ENCODE data around the gene SERPINA12. TPM values are rescaled to one million over a fixed set of nuclear protein-coding genes. Genes with fewer than 3 reads are reported as not detected.

The SERPINA12 gene
- total RNA-seq, 1 experiment from 2014 or later = not detected

GRCh38 chr14:94441130-94441529, 68.1 kb downstream of the SERPINA12 start:
- ChIA-PET POLR2A (no interaction called here), RAD21 (ENCODE audit: low non-redundant PET in 1 of 2, low total read pairs in 2 of 2, uncharacterized antibody in 2 of 2, unreplicated experiment in 2 of 2) (no interaction called here), CTCF (no interaction called here)
- Histone ChIP-seq H2AFZ (ENCODE audit: low read depth, low read length, poor library complexity, severe bottlenecking) (no peak overlapping the region), H3K9me3 (ENCODE audit: control insufficient read depth in 1 of 2, insufficient read depth in 1 of 2, low read depth in 1 of 2, low read length in 2 of 2) (no peaks in the 10 kb centered on the region), H3K27me3 (ENCODE audit: insufficient read depth, low read length) (peaks cover 2% of the 10 kb centered on the region), H3K9ac (ENCODE audit: low read length) (no peak overlapping the region), H3K27ac (ENCODE audit: low read depth, low read length) (no peak overlapping the region), H3K79me2 (ENCODE audit: insufficient read depth, low read length) (no peaks in the 10 kb centered on the region), H3K9me2 (ENCODE audit: insufficient read depth) (no peaks in the 10 kb centered on the region), H3K4me2 (ENCODE audit: low read length) (no peak overlapping the region), H3K4me3 (replicated peaks in 1 of 2; ENCODE audit: low read depth in 1 of 2, low read length in 2 of 2) (no peak overlapping the region), H3K36me3 (ENCODE audit: control insufficient read depth in 1 of 2, insufficient read depth in 2 of 2, low read length in 2 of 2) (no peaks in the 10 kb centered on the region), H4K20me1 (ENCODE audit: insufficient read depth) (no peaks in the 10 kb centered on the region), H3K4me1 (ENCODE audit: control insufficient read depth in 1 of 2, insufficient read depth in 2 of 2, low read length in 2 of 2) (no peaks in the 10 kb centered on the region)
- TF ChIP-seq SIN3A (IDR thresholded peaks at IDR 0.05; ENCODE audit: low read depth) = no peak
- TF ChIP-seq EZH2phosphoT487 (IDR thresholded peaks at IDR 0.05; ENCODE audit: borderline replicate concordance) = no peak
- no peak for TF ChIP-seq JUND (IDR thresholded peaks at IDR 0.05)
- no peak for TF ChIP-seq MAX (IDR thresholded peaks at IDR 0.05)
- TF ChIP-seq ELF1 (IDR thresholded peaks at IDR 0.05; ENCODE audit: borderline replicate concordance, low read depth) = no peak
- TF ChIP-seq ZBTB33 (IDR thresholded peaks at IDR 0.05; ENCODE audit: extremely low read depth, insufficient replicate concordance, low read length) = no peak
- no TSS peak for BruUV-seq (replicated peaks)
- ATAC-seq = no peak
- intact Hi-C loops (cut with micrococcal nuclease) = no loop called here
- no peak for DNase-seq (ENCODE audit: low read depth, low spot score)

- intact Hi-C loops (cut with micrococcal nuclease) = no loop called here
- TF ChIP-seq MAX (IDR thresholded peaks at IDR 0.05) = no peak
- TF ChIP-seq ZBTB33 (IDR thresholded peaks at IDR 0.05; ENCODE audit: extremely low read depth, insufficient replicate concordance, low read length) = no peak
- TF ChIP-seq ZFX (IDR thresholded peaks at IDR 0.05) = no peak
- peak in 2 of 3 experiments; percentile 23 to 30; a peak in 3 of 6 replicates for TF ChIP-seq CTCF (IDR thresholded peaks at IDR 0.05 in 2 of 3, conservative IDR thresholded peaks at IDR 0.05 in 1 of 3; ENCODE audit: borderline replicate concordance in 1 of 3, insufficient read depth in 1 of 3, low read depth in 2 of 3, low read length in 2 of 3)
- no peak for TF ChIP-seq ELF1 (IDR thresholded peaks at IDR 0.05; ENCODE audit: borderline replicate concordance, low read depth)
- BruUV-seq (replicated peaks) = no TSS peak
- no peaks in the 10 kb centered on the region for H3K79me2 ChIP-seq (ENCODE audit: insufficient read depth, low read length)
- no peak overlapping the region for H3K4me2 ChIP-seq (ENCODE audit: low read length)
- H3K27me3 ChIP-seq (ENCODE audit: insufficient read depth, low read length) = no peaks in the 10 kb centered on the region; the same call in 1 of the 2 replicates
- DNase-seq (ENCODE audit: low read depth, low spot score) = no peak
- H3K27ac ChIP-seq (ENCODE audit: low read depth, low read length) = no peak overlapping the region
- RAD21 ChIA-PET (ENCODE audit: low non-redundant PET in 1 of 2, low total read pairs in 2 of 2, uncharacterized antibody in 2 of 2, unreplicated experiment in 2 of 2) = no interaction called here
- H3K9me3 ChIP-seq (ENCODE audit: control insufficient read depth in 1 of 2, insufficient read depth in 1 of 2, low read depth in 1 of 2, low read length in 2 of 2) = no peaks in the 10 kb centered on the region
- no peaks in the 10 kb centered on the region for H3K36me3 ChIP-seq (ENCODE audit: control insufficient read depth in 1 of 2, insufficient read depth in 2 of 2, low read length in 2 of 2)
- H3K9ac ChIP-seq (ENCODE audit: low read length) = no peak overlapping the region
- CTCF ChIA-PET = no interaction called here
- peak; percentile 52 for ATAC-seq
- H3K9me2 ChIP-seq (ENCODE audit: insufficient read depth) = no peaks in the 10 kb centered on the region
- H3K4me3 ChIP-seq (replicated peaks in 1 of 2; ENCODE audit: low read depth in 1 of 2, low read length in 2 of 2) = no peak overlapping the region
- POLR2A ChIA-PET = no interaction called here
- H2AFZ ChIP-seq (ENCODE audit: low read depth, low read length, poor library complexity, severe bottlenecking) = no peak overlapping the region
- no peaks in the 10 kb centered on the region for H4K20me1 ChIP-seq (ENCODE audit: insufficient read depth)
- no peaks in the 10 kb centered on the region for H3K4me1 ChIP-seq (ENCODE audit: control insufficient read depth in 1 of 2, insufficient read depth in 2 of 2, low read length in 2 of 2)
These were observed 69.7 kb downstream of the SERPINA12 start for GRCh38 chr14:94439453-94440057.

All from HCT116 (cell line).